HepG2 (cell line): ENCODE results near the gene UBTD1. TPM values are rescaled to one million over a fixed set of nuclear protein-coding genes. Genes with fewer than 3 reads are reported as not detected.

Source experiments
- ATAC-seq: fragments of 200-7000 bp; cut with Tn5 transposase; 3 replicates; pipeline ENCODE4 v1.9.1; 2020; ENCODE audit warnings: mild to moderate bottlenecking, moderate library complexity
- BruUV-seq: library from RNA; stranded (reverse); fragments of 400-500 nt; replicated peaks from 2 replicates; lab custom pipeline; 2021; lab: Mats Ljungman, UMichigan
- CTCF ChIA-PET: fragments of 300-600 bp; formaldehyde crosslinking; extraction: SDS; loops from one replicate; lab custom pipeline; 2021; ENCODE audit warnings: low total read pairs, inconsistent platforms, low intra/inter-chr PET ratio; lab: Yijun Ruan, JAX
- POLR2A ChIA-PET: fragments of 350-600 bp; sonication (Branson Sonifier 250); formaldehyde crosslinking; loops from one replicate; lab custom pipeline; 2020; ENCODE audit warnings: antibody characterized with exemption, inconsistent platforms; lab: Yijun Ruan, JAX
- DNase-seq: peaks from one replicate; pipeline ENCODE4 v3.0.0-alpha.2; 2015; ENCODE audit warnings: low spot score
- FAIRE-seq: peaks from 3 replicates; lab custom pipeline; 2011; peaks lifted over from hg19 to GRCh38; lab: Jason Lieb, UNC
- H2AFZ ChIP-seq: one replicate; pipeline ENCODE4 v1.6.1; 2011; ENCODE audit warnings: low read length, inconsistent platforms
- H3K27ac ChIP-seq: fragments of 300-600 bp; 3 replicates; pipeline ENCODE4 v1.8.0; 2011; ENCODE audit warnings: mixed run types, mild to moderate bottlenecking, mixed read lengths, low read length, inconsistent platforms; ENCODE audit not compliant: insufficient read depth; ENCODE audit errors: extremely low read length
- H3K27me3 ChIP-seq, 2 experiments: fragments of 200-600 bp in 1 of 2; 2 replicates in 1 of 2; 3 replicates in 1 of 2; pipeline versions ENCODE4 v1.6.0 to v1.8.0; 2011; ENCODE audit warnings: low read length in 2 of 2, mild to moderate bottlenecking in 2 of 2, moderate library complexity in 2 of 2, inconsistent platforms in 1 of 2; ENCODE audit not compliant: insufficient read depth in 2 of 2, control insufficient read depth in 1 of 2
- H3K36me3 ChIP-seq, 2 experiments: fragments of 200-600 bp in 1 of 2; replicated peaks in 1 of 2; 2 replicates in 1 of 2; 3 replicates in 1 of 2; pipeline versions ENCODE4 v1.5.1 to v1.8.0; 2011; ENCODE audit warnings: low read length in 2 of 2, inconsistent platforms in 1 of 2; ENCODE audit not compliant: insufficient read depth in 2 of 2, control insufficient read depth in 1 of 2
- H3K4me1 ChIP-seq: 2 replicates; pipeline ENCODE4 v1.5.1; 2012; ENCODE audit warnings: low read length, inconsistent platforms; ENCODE audit not compliant: insufficient read depth
- H3K4me2 ChIP-seq: 2 replicates; pipeline ENCODE4 v1.6.0; 2011; ENCODE audit warnings: low read depth, low read length, inconsistent platforms
- H3K4me3 ChIP-seq, 3 experiments: fragments of 200-600 bp in 1 of 3; sonication (generic), shearing (Covaris generic) in 1 of 3; replicated peaks in 1 of 3; 2 replicates each; pipeline ENCODE4 v1.5.1; 2011 to 2016; ENCODE audit warnings: low read length in 3 of 3, inconsistent platforms in 2 of 3, low read depth in 2 of 3, mild to moderate bottlenecking in 2 of 3, control low read depth in 1 of 3, mixed read lengths in 1 of 3; ENCODE audit not compliant: insufficient read depth in 1 of 3
- H3K79me2 ChIP-seq: one replicate; pipeline ENCODE4 v1.6.1; 2011; ENCODE audit warnings: low read length, inconsistent platforms; ENCODE audit not compliant: insufficient read depth
- H3K9ac ChIP-seq: 2 replicates; pipeline ENCODE4 v1.6.0; 2011; ENCODE audit warnings: mild to moderate bottlenecking, low read depth, low read length, inconsistent platforms; ENCODE audit not compliant: insufficient read depth
- H3K9me3 ChIP-seq: 2 replicates; pipeline ENCODE4 v1.5.1; 2012; ENCODE audit warnings: mild to moderate bottlenecking, low read length
- H4K20me1 ChIP-seq: 2 replicates; pipeline ENCODE4 v1.6.0; 2011; ENCODE audit warnings: inconsistent platforms, mild to moderate bottlenecking, low read length, moderate library complexity; ENCODE audit not compliant: insufficient read depth
- KLF6 ChIP-seq: IDR thresholded peaks from 2 replicates; pipeline ENCODE4 v1.8.0; 2016; ENCODE audit warnings: missing biosample characterization, missing genetic modification reagents
- MBD4 ChIP-seq: IDR thresholded peaks from 2 replicates; pipeline ENCODE4 v1.6.1; 2012; ENCODE audit warnings: low read length, inconsistent platforms, borderline replicate concordance
- NR2F2 ChIP-seq: IDR thresholded peaks from 2 replicates; pipeline ENCODE4 v1.6.1; 2012; ENCODE audit warnings: low read depth, inconsistent platforms, borderline replicate concordance
- SNRNP70 ChIP-seq: fragments of 200-400 bp; formaldehyde crosslinking; IDR thresholded peaks from 2 replicates; pipeline ENCODE4 v1.6.1; 2017; ENCODE audit warnings: mild to moderate bottlenecking, low read depth, low read length, moderate library complexity
- SRSF9 ChIP-seq: fragments of 200-400 bp; formaldehyde crosslinking; IDR thresholded peaks from 2 replicates; pipeline ENCODE4 v1.6.1; 2018; ENCODE audit warnings: borderline replicate concordance, mild to moderate bottlenecking, low read depth, low read length; ENCODE audit not compliant: insufficient read depth, poor library complexity, severe bottlenecking
- TCF7 ChIP-seq: sonication (generic); IDR thresholded peaks from 2 replicates; pipeline ENCODE4 v1.6.1; 2016; ENCODE audit warnings: antibody characterized with exemption, low read depth
- ZKSCAN1 ChIP-seq: fragments of 150-350 bp; IDR thresholded peaks from 2 replicates; pipeline ENCODE4 v1.6.1; 2014; ENCODE audit warnings: low read length
- ZNF17 ChIP-seq: sonication (generic); formaldehyde crosslinking; IDR thresholded peaks from 2 replicates; pipeline ENCODE4 v1.5.0; 2020; ENCODE audit warnings: mild to moderate bottlenecking, missing genetic modification reagents
- ZNF292 ChIP-seq: sonication (generic); formaldehyde crosslinking; IDR thresholded peaks from 2 replicates; pipeline ENCODE4 v1.8.1; 2022; ENCODE audit warnings: mild to moderate bottlenecking, low read depth, missing genetic modification reagents, borderline replicate concordance
- ZNF430 ChIP-seq: sonication (generic); formaldehyde crosslinking; IDR thresholded peaks from 2 replicates; pipeline ENCODE4 v1.9.0; 2021; ENCODE audit warnings: mild to moderate bottlenecking, missing genetic modification reagents
- ZNF431 ChIP-seq: sonication (generic); formaldehyde crosslinking; IDR thresholded peaks from 2 replicates; pipeline ENCODE4 v1.9.0; 2022; ENCODE audit warnings: missing genetic modification reagents, low read depth, mild to moderate bottlenecking, borderline replicate concordance
- ZNF468 ChIP-seq: sonication (generic); formaldehyde crosslinking; IDR thresholded peaks from 2 replicates; pipeline ENCODE4 v1.8.0; 2022; ENCODE audit warnings: mild to moderate bottlenecking, moderate library complexity, missing genetic modification reagents
- ZNF782 ChIP-seq: sonication (generic); formaldehyde crosslinking; IDR thresholded peaks from 2 replicates; pipeline ENCODE4 v1.4.0; 2020; ENCODE audit warnings: missing genetic modification reagents, mild to moderate bottlenecking, borderline replicate concordance
- WGBS: methylation state at CpG from one replicate; pipeline ENCODE4 v1.1.6; 2017; ENCODE audit warnings: low lambda C conversion rate; 5-methylcytosine and 5-hydroxymethylcytosine counted together
- in situ Hi-C: cut with HindIII; loops from 2 replicates; pipeline ENCODE4 v1.10.0; 2017; ENCODE audit warnings: low pct_unique_long_range_greater_than_20kb; ENCODE audit not compliant: extremely low pct_ligation_motif_present
- intact Hi-C: fragments of 100-400 bp; cut with micrococcal nuclease; formaldehyde crosslinking; loops from one replicate; pipeline ENCODE4 v1.10.0; 2022; ENCODE audit not compliant: unreplicated experiment
- polyA plus RNA-seq, 8 experiments: library from polyadenylated mRNA; depleted of rRNA in 3 of 8; stranded (reverse) in 7 of 8; unstranded in 1 of 8; fragments of >200 nt; fragmentation: Illumina TruSeq in 4 of 8; extraction: Trizol in 4 of 8; gene quantifications; 2 replicates each; pipeline versions ENCODE4 v1.2.1 to v1.2.3, GENCODE V29; 2011 to 2016; ENCODE audit warnings: low read depth in 4 of 8, missing spikeins in 1 of 8, mixed read lengths in 1 of 8; ENCODE audit not compliant: insufficient read depth in 1 of 8
- total RNA-seq, 5 experiments: library from RNA; depleted of rRNA; stranded (reverse); fragments of >200 nt; fragmentation: Illumina TruSeq; extraction: Trizol; gene quantifications; 2 replicates each; pipeline ENCODE4 v1.2.3, GENCODE V29; 2016; ENCODE audit warnings: low read depth in 1 of 5
- TF ChIP-seq, protein P1 (sequence below): sonication (generic); formaldehyde crosslinking; IDR thresholded peaks from 2 replicates; pipeline ENCODE4 v1.4.0; 2020; ENCODE audit warnings: missing genetic modification reagents
- TF ChIP-seq, protein P2 (sequence below): sonication (generic); formaldehyde crosslinking; IDR thresholded peaks from 2 replicates; pipeline ENCODE4 v1.8.1; 2023; ENCODE audit warnings: mild to moderate bottlenecking, inconsistent platforms, moderate library complexity, missing genetic modification reagents, borderline replicate concordance
- TF ChIP-seq, protein P3 (sequence below): sonication (generic); formaldehyde crosslinking; IDR thresholded peaks from 2 replicates; pipeline ENCODE4 v1.5.1; 2020; ENCODE audit warnings: mild to moderate bottlenecking, missing genetic modification reagents, borderline replicate concordance
- TF ChIP-seq, protein P4 (sequence below): sonication (generic); formaldehyde crosslinking; IDR thresholded peaks from 2 replicates; pipeline ENCODE4 v1.5.1; 2020; ENCODE audit warnings: mild to moderate bottlenecking, missing genetic modification reagents, moderate library complexity

The UBTD1 gene
- total and polyA plus RNA-seq, 2 of the 13 experiments (the other 11 are each of a cell fraction or from before 2014, with no cell fraction given): 7.9 to 10.0 TPM

DNA sequence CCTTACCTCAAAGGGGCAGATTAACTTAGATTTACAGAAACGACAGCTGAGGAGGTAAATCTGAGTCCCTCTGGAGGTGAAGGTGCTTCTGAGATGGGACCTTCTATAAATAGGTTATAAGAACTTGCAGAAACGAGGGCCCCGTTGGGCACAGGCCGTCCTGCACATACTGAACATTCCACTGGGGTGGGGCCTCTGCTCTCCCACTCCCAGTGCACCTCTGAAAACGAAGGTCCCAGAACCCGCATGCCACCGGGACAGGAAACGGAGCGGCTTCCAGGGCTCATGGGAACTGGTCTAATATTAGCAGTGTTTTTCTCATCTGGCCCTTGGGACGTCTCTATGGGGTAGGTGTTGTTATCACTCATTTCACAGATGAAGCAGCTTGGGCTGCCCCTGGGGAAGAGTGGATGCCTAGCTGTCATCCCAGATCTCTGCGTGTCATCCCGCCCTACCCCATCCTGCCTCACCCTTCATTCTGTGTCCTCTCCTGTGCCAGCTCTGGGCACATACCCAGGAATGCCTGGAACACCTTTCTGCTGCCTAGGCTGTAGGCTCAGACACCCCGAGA lies 110.4 kb downstream of the UBTD1 start:
- no peak for DNase-seq
- H3K27ac ChIP-seq: no peak overlapping the region
- H3K4me3 ChIP-seq: no peak overlapping the region
- intact Hi-C loops: no loop called here
- in situ Hi-C loops: no loop called here
- H3K9me3 ChIP-seq: no peaks in the 10 kb centered on the region
- no peaks in the 10 kb centered on the region for H4K20me1 ChIP-seq
- 92% methylated on average over 13 of the region's 13 CpGs for WGBS
- ATAC-seq: no peak
- no peak overlapping the region for H3K4me2 ChIP-seq
- H3K9ac ChIP-seq: no peak overlapping the region
- no peak for FAIRE-seq
- ChIA-PET CTCF (interaction anchor here (1.1 kb wide), 1 partner anchor 36 kb away, joined by 4 read pairs; no protein-coding TSS in a partner anchor), POLR2A (interaction anchor here (1.6 kb wide), 1 partner anchor 25 kb away, joined by 4 read pairs; the partner anchor contains the start of gene HOGA1)
- no peaks in the 10 kb centered on the region for H3K27me3 ChIP-seq
- H3K4me1 ChIP-seq: no peaks in the 10 kb centered on the region
- no peak overlapping the region for H2AFZ ChIP-seq
- no peaks in the 10 kb centered on the region for H3K79me2 ChIP-seq
- no TSS peak for BruUV-seq
- H3K36me3 ChIP-seq: no peaks in the 10 kb centered on the region
- TF ChIP-seq ZNF292 (CRISPR knock-in tag) (no peak), MBD4 (no peak), SRSF9 (no peak), SNRNP70 (no peak), ZNF468 (CRISPR knock-in tag) (no peak), ZNF782 (CRISPR knock-in tag) (no peak), ZNF430 (no peak), NR2F2 (no peak), TCF7 (no peak), ZNF431 (CRISPR knock-in tag) (no peak), KLF6 (CRISPR knock-in tag) (no peak), ZNF17 (no peak), ZKSCAN1 (no peak)
- TF ChIP-seq, protein P1, sequence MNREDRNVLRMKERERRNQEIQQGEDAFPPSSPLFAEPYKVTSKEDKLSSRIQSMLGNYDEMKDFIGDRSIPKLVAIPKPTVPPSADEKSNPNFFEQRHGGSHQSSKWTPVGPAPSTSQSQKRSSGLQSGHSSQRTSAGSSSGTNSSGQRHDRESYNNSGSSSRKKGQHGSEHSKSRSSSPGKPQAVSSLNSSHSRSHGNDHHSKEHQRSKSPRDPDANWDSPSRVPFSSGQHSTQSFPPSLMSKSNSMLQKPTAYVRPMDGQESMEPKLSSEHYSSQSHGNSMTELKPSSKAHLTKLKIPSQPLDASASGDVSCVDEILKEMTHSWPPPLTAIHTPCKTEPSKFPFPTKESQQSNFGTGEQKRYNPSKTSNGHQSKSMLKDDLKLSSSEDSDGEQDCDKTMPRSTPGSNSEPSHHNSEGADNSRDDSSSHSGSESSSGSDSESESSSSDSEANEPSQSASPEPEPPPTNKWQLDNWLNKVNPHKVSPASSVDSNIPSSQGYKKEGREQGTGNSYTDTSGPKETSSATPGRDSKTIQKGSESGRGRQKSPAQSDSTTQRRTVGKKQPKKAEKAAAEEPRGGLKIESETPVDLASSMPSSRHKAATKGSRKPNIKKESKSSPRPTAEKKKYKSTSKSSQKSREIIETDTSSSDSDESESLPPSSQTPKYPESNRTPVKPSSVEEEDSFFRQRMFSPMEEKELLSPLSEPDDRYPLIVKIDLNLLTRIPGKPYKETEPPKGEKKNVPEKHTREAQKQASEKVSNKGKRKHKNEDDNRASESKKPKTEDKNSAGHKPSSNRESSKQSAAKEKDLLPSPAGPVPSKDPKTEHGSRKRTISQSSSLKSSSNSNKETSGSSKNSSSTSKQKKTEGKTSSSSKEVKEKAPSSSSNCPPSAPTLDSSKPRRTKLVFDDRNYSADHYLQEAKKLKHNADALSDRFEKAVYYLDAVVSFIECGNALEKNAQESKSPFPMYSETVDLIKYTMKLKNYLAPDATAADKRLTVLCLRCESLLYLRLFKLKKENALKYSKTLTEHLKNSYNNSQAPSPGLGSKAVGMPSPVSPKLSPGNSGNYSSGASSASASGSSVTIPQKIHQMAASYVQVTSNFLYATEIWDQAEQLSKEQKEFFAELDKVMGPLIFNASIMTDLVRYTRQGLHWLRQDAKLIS (CRISPR knock-in tag): no peak
- TF ChIP-seq, protein P2, sequence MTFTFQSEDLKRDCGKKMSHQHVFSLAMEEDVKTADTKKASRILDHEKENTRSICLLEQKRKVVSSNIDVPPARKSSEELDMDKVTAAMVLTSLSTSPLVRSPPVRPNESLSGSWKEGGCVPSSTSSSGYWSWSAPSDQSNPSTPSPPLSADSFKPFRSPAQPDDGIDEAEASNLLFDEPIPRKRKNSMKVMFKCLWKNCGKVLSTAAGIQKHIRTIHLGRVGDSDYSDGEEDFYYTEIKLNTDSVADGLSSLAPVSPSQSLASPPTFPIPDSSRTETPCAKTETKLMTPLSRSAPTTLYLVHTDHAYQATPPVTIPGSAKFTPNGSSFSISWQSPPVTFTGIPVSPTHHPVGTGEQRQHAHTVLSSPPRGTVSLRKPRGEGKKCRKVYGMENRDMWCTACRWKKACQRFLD (CRISPR knock-in tag): no peak
- TF ChIP-seq, protein P3, sequence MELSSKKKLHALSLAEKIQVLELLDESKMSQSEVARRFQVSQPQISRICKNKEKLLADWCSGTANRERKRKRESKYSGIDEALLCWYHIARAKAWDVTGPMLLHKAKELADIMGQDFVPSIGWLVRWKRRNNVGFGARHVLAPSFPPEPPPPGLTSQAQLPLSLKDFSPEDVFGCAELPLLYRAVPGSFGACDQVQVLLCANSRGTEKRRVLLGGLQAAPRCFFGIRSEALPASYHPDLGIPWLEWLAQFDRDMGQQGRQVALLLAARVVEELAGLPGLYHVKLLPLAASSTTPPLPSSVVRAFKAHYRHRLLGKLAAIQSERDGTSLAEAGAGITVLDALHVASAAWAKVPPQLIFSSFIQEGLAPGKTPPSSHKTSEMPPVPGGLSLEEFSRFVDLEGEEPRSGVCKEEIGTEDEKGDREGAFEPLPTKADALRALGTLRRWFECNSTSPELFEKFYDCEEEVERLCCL (CRISPR knock-in tag): no peak
- TF ChIP-seq, protein P4, sequence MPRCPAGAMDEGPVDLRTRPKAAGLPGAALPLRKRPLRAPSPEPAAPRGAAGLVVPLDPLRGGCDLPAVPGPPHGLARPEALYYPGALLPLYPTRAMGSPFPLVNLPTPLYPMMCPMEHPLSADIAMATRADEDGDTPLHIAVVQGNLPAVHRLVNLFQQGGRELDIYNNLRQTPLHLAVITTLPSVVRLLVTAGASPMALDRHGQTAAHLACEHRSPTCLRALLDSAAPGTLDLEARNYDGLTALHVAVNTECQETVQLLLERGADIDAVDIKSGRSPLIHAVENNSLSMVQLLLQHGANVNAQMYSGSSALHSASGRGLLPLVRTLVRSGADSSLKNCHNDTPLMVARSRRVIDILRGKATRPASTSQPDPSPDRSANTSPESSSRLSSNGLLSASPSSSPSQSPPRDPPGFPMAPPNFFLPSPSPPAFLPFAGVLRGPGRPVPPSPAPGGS (CRISPR knock-in tag): no peak
